Natural killer cell (primary cell): ENCODE measurements around the gene DCST1. TPM values are rescaled to one million over a fixed set of nuclear protein-coding genes. Genes with fewer than 3 reads are reported as not detected.

ENCODE experiments used
- ATAC-seq, 3 donors: fragments of 150-1000 bp in 2 of 3; fragments of 200-7000 bp in 1 of 3; cut with Tn5 transposase; 1 replicate in 1 of 3; 2 replicates in 2 of 3; pipeline ENCODE4 v1.10.0; 2021; ENCODE audit warnings: mild to moderate bottlenecking in 2 of 3, moderate library complexity in 2 of 3
- DNase-seq, 2 donors: peaks; one replicate each; pipeline versions ENCODE4 v3.0.0 to v3.0.0-alpha.2; 2013 to 2021; ENCODE audit warnings: mixed read lengths in 1 of 2
- H3K27ac ChIP-seq: one replicate; pipeline ENCODE4 v1.5.1; 2013; ENCODE audit warnings: mild to moderate bottlenecking, low read length
- H3K27me3 ChIP-seq: one replicate; pipeline ENCODE4 v1.6.1; 2013; ENCODE audit warnings: low read length; ENCODE audit not compliant: control insufficient read depth, insufficient read depth
- H3K36me3 ChIP-seq: one replicate; pipeline ENCODE4 v1.6.1; 2013; ENCODE audit warnings: low read length; ENCODE audit not compliant: control insufficient read depth, insufficient read depth
- H3K4me1 ChIP-seq: one replicate; pipeline ENCODE4 v1.6.1; 2013; ENCODE audit warnings: low read length; ENCODE audit not compliant: control insufficient read depth, insufficient read depth
- H3K4me3 ChIP-seq: one replicate; pipeline ENCODE4 v1.5.1; 2013; ENCODE audit warnings: low read length
- H3K9me3 ChIP-seq: one replicate; pipeline ENCODE4 v1.6.1; 2013; ENCODE audit warnings: low read length; ENCODE audit not compliant: control insufficient read depth, insufficient read depth
- H3K27ac Mint-ChIP-seq, 2 donors: one replicate each; pipeline ENCODE4 v1.8.0; 2022; ENCODE audit warnings: mild to moderate bottlenecking in 2 of 2, mixed read lengths in 2 of 2, moderate library complexity in 1 of 2
- H3K27me3 Mint-ChIP-seq, 2 donors: one replicate each; pipeline ENCODE4 v1.8.0; 2022; ENCODE audit warnings: low read depth in 2 of 2, mixed read lengths in 2 of 2
- H3K36me3 Mint-ChIP-seq: one replicate; pipeline ENCODE4 v1.8.0; 2022; ENCODE audit warnings: mixed read lengths
- H3K4me1 Mint-ChIP-seq, 2 donors: one replicate each; pipeline ENCODE4 v1.8.0; 2022; ENCODE audit warnings: mixed read lengths in 2 of 2
- H3K4me3 Mint-ChIP-seq: one replicate; pipeline ENCODE4 v1.8.0; 2022; ENCODE audit warnings: mild to moderate bottlenecking, moderate library complexity, mixed read lengths
- H3K9me3 Mint-ChIP-seq, 2 donors: one replicate each; pipeline ENCODE4 v1.8.0; 2022; ENCODE audit warnings: mixed read lengths in 2 of 2
- WGBS: methylation state at CpG from one replicate; pipeline ENCODE4 v1.1.7; 2013; ENCODE audit warnings: missing lambda C conversion rate; ENCODE audit not compliant: insufficient coverage; 5-methylcytosine and 5-hydroxymethylcytosine counted together
- intact Hi-C: fragments of 100-400 bp; cut with micrococcal nuclease; formaldehyde crosslinking; loops from one replicate; pipeline ENCODE4 v1.14.2; 2022
- total RNA-seq, 4 donors: library from RNA; stranded (reverse); fragments of 120-200 nt in 1 of 4; gene quantifications; one replicate each; pipeline versions ENCODE4 v1.2.3 to v1.2.4, GENCODE V29; 2013 to 2022
- TF ChIP-seq, protein P1 (sequence below): fragments of 200-600 bp; IDR thresholded peaks from one replicate; pipeline ENCODE4 v1.8.0; 2022; ENCODE audit warnings: antibody characterized with exemption

The DCST1 gene
- total RNA-seq, 3 donors from 2014 or later (not counting 1 experiment from before 2014, with no cell fraction given) = 0.35 to 0.60 TPM; not detected in 1

DNA sequence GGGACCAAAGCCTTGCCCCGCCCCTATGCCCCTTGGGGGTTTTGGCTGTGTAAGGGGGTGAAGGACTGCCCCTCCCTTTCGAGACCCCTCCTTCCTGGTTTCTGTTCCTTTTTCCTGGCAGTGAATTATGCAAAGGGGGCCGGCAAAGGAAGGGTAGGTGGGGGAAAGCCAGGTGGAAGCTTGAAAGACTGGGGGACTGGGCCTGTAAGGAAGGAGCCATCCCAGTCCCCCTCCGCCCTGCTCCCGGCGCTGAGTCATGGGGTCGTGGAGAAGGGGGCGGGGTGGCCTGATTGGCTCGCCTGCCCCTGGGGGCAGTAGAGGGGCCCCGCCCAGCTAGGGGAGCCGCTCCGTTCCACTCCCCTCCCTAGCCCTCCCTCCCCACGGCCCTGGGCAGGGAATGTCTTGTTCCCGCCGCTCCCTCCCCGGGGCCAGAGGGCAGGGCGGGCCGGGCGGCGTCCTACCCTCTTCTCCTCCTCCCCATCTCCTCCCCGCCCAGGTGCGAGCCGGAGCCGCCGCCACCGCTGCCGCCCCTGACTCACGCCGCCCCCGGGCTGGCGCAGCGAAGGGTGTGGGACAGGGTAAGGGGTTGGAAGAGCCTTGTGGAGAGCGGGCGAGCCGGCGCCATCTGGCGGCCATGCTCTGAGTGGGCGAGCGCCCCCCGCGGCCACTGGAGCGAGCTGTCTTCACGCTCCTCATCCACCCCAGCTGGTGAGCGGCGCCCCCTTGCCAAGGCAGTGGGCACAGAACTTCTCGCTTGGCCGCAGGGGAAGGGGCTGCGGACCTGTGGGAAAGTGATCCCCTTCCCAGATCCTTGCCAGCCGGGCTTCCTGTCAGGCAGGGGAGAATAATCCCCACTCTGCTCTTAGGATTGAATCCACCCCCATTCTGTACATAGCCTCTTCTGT is 16.3 kb upstream of the DCST1 start:
- peak overlapping the region; percentile 68 for H3K27ac ChIP-seq
- Mint-ChIP-seq H3K9me3 (no peaks in the 10 kb centered on the region), H3K4me3 (peak overlapping the region; percentile 52), H3K27me3 (no peaks in the 10 kb centered on the region), H3K36me3 (no peaks in the 10 kb centered on the region), H3K27ac (peak overlapping the region; percentile 27 to 50), H3K4me1 (peaks cover 17 to 46% of the 10 kb centered on the region in 2 donors)
- peak; percentile 99 for ATAC-seq
- DNase-seq = peak; percentile 88 to 94
- TF ChIP-seq, protein P1, sequence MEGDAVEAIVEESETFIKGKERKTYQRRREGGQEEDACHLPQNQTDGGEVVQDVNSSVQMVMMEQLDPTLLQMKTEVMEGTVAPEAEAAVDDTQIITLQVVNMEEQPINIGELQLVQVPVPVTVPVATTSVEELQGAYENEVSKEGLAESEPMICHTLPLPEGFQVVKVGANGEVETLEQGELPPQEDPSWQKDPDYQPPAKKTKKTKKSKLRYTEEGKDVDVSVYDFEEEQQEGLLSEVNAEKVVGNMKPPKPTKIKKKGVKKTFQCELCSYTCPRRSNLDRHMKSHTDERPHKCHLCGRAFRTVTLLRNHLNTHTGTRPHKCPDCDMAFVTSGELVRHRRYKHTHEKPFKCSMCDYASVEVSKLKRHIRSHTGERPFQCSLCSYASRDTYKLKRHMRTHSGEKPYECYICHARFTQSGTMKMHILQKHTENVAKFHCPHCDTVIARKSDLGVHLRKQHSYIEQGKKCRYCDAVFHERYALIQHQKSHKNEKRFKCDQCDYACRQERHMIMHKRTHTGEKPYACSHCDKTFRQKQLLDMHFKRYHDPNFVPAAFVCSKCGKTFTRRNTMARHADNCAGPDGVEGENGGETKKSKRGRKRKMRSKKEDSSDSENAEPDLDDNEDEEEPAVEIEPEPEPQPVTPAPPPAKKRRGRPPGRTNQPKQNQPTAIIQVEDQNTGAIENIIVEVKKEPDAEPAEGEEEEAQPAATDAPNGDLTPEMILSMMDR = peak; percentile 100
- peaks cover 20% of the 10 kb centered on the region for H3K36me3 ChIP-seq
- intact Hi-C loops = loop anchor here (1.0 to 2.0 kb wide), 5 partner anchors 42 to 458 kb away; partner anchors contain the start of genes CKS1B and UBE2Q1
- WGBS = 9% methylated on average over 44 of the region's 49 CpGs
- peaks cover 58% of the 10 kb centered on the region for H3K4me1 ChIP-seq
- peak overlapping the region; percentile 13 for H3K4me3 ChIP-seq
- no peaks in the 10 kb centered on the region for H3K27me3 ChIP-seq
- H3K9me3 ChIP-seq = no peaks in the 10 kb centered on the region

DNA sequence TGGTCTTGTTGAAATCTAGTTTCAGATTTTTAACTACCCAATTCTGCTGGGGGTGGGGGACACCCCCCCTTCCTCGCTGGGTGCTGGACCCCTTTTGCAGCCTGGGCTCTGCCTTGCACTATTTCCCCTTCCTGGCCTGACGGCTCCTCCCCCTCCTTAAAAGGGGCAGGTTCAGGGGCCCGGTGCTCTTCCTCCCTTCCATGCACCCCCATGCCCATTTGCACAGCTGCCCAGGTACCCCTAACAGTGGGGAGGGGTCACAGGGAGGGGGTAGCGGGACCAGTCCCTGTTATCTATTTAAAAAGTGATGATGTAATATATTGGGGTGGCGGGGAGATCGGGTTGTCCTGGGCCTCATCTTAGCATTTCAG is 15.7 kb upstream of the DCST1 start:
- TF ChIP-seq, protein P1 = no peak
- ATAC-seq (peak in 1 of 3 donors; percentile 1), DNase-seq (no peak)
- Mint-ChIP-seq H3K36me3 (no peaks in the 10 kb centered on the region), H3K27me3 (no peaks in the 10 kb centered on the region), H3K4me1 (peaks cover 15 to 40% of the 10 kb centered on the region in 2 donors), H3K9me3 (no peaks in the 10 kb centered on the region), H3K4me3 (peak overlapping the region; percentile 52), H3K27ac (peak overlapping the region; percentile 27 to 50)
- Histone ChIP-seq H3K9me3 (no peaks in the 10 kb centered on the region), H3K4me3 (peak overlapping the region; percentile 2), H3K36me3 (peaks cover 20% of the 10 kb centered on the region), H3K27me3 (no peaks in the 10 kb centered on the region), H3K27ac (peak overlapping the region; percentile 1), H3K4me1 (peaks cover 52% of the 10 kb centered on the region)
- intact Hi-C loops = loop anchor here (1.0 to 2.0 kb wide), 5 partner anchors 43 to 459 kb away; partner anchors contain the start of genes CKS1B and UBE2Q1
- 49% methylated on average over 5 of the region's 6 CpGs for WGBS

DNA sequence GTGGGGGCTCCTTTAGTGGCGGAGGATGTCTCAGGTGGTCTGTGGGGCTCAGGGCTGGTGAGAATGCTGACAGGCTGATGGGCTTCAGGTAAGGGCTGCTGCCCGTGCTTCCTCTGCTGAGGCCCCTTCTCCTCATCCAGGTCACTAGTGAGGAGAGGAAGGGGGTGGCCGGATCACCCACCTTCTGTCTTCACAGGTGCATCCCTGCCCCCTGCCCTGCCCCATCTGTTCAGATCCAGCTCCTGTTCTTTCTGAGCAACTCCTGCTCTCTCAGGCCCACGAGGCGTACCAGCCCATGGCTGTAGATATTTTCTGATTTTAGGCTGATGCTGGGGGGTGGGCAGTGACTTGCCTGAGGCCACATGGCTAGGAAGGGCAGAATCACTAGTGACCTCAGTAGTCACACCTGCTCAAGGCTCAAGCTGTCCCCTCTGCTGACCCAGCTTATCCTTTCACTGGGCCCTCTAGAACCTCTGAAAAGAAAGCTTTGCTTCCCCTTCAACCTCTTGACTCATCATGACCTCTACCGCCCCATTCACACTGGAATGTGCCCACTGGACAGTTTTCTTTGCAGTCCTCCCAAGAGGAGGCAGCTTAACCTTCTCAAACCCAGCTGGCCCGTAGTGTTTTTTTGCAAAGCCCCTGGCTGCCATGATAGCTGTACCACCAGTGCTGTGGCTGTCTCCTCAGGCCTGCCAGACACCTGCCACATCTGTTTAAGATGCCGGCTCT is 14.8 kb upstream of the DCST1 start:
- DNase-seq (no peak), ATAC-seq (no peak)
- peaks cover 19% of the 10 kb centered on the region for H3K36me3 ChIP-seq
- no peak overlapping the region for H3K4me3 ChIP-seq
- 92% methylated on average over 8 of the region's 8 CpGs for WGBS
- no peaks in the 10 kb centered on the region for H3K27me3 Mint-ChIP-seq
- no peaks in the 10 kb centered on the region for H3K27me3 ChIP-seq
- H3K27ac Mint-ChIP-seq = peak overlapping the region in 1 of 2 donors; percentile 29
- H3K36me3 Mint-ChIP-seq = no peaks in the 10 kb centered on the region
- TF ChIP-seq, protein P1 = no peak
- H3K9me3 ChIP-seq = no peaks in the 10 kb centered on the region
- peaks cover 11 to 31% of the 10 kb centered on the region in 2 donors for H3K4me1 Mint-ChIP-seq
- intact Hi-C loops = no loop called here
- H3K4me3 Mint-ChIP-seq = no peak overlapping the region
- H3K4me1 ChIP-seq = peaks cover 43% of the 10 kb centered on the region
- no peak overlapping the region for H3K27ac ChIP-seq
- no peaks in the 10 kb centered on the region for H3K9me3 Mint-ChIP-seq
